ENCODE data around the gene DUS1L.

Gene DUS1L

GRCh38 chr17:82079001-82079677 lies 13.5 kb upstream of the DUS1L start:
- no peaks in the 10 kb centered on the region for H3K79me2 ChIP-seq (ENCODE audit: control insufficient read depth, insufficient read depth, low read length, poor library complexity)
- no peaks in the 10 kb centered on the region for H3K27me3 ChIP-seq (ENCODE audit: insufficient read depth, low read length)
- no peaks in the 10 kb centered on the region for H3K4me1 ChIP-seq (ENCODE audit: control insufficient read depth in 1 of 2, insufficient read depth in 2 of 2, low read length in 2 of 2)
- H3K36me3 ChIP-seq (ENCODE audit: control insufficient read depth in 1 of 2, insufficient read depth in 2 of 2, low read length in 2 of 2) = peaks cover 66 to 68% of the 10 kb centered on the region in 2 experiments
- H3K18ac ChIP-seq (ENCODE audit: low read length) = no peak overlapping the region
- H3K23ac ChIP-seq (ENCODE audit: low read length) = no peak overlapping the region
- no peak overlapping the region for H2AFZ ChIP-seq (ENCODE audit: insufficient read depth, low read length, poor library complexity)
- no peak overlapping the region for H3K9ac ChIP-seq (ENCODE audit: low read length)
- H2BK12ac ChIP-seq (ENCODE audit: low read length) = no peak overlapping the region
- H3K27ac ChIP-seq (ENCODE audit: low read depth, low read length) = no peak overlapping the region
- DNase-seq = no peak
- no peak overlapping the region for H2AK5ac ChIP-seq (ENCODE audit: low read length)
- H3K4ac ChIP-seq (ENCODE audit: low read depth, low read length) = no peak overlapping the region
- H3K4me2 ChIP-seq (ENCODE audit: low read length) = no peak overlapping the region
- no peaks in the 10 kb centered on the region for H3K79me1 ChIP-seq (ENCODE audit: low read length)
- H2BK120ac ChIP-seq (ENCODE audit: insufficient read depth, low read length, poor library complexity) = no peak overlapping the region
- H2BK5ac ChIP-seq (ENCODE audit: low read depth, low read length, poor library complexity) = no peak overlapping the region
- H4K91ac ChIP-seq (ENCODE audit: low read depth, low read length) = no peak overlapping the region
- no peak overlapping the region for H4K12ac ChIP-seq (ENCODE audit: low read depth, low read length)
- no peak overlapping the region for H3K4me3 ChIP-seq (ENCODE audit: low read depth, low read length)
- H3K9me3 ChIP-seq (ENCODE audit: insufficient read depth, low read depth, low read length) = peaks cover 4% of the 10 kb centered on the region
- no peak overlapping the region for H4K8ac ChIP-seq (ENCODE audit: low read depth, low read length)
- H3K14ac ChIP-seq (ENCODE audit: low read length) = no peak overlapping the region
- no CpG with 5 or more reads among the region's 47 CpGs for WGBS (ENCODE audit: extremely low coverage, insufficient coverage, insufficient read length)

- Histone ChIP-seq H3K14ac (ENCODE audit: low read length) (no peak overlapping the region), H3K79me1 (ENCODE audit: low read length) (no peaks in the 10 kb centered on the region), H3K4me1 (ENCODE audit: control insufficient read depth in 1 of 2, insufficient read depth in 2 of 2, low read length in 2 of 2) (no peaks in the 10 kb centered on the region), H2AFZ (ENCODE audit: insufficient read depth, low read length, poor library complexity) (no peak overlapping the region), H2AK5ac (ENCODE audit: low read length) (no peak overlapping the region), H3K23ac (ENCODE audit: low read length) (no peak overlapping the region), H2BK120ac (ENCODE audit: insufficient read depth, low read length, poor library complexity) (no peak overlapping the region), H4K12ac (ENCODE audit: low read depth, low read length) (no peak overlapping the region), H3K79me2 (ENCODE audit: control insufficient read depth, insufficient read depth, low read length, poor library complexity) (no peaks in the 10 kb centered on the region), H3K9ac (ENCODE audit: low read length) (no peak overlapping the region), H4K8ac (ENCODE audit: low read depth, low read length) (no peak overlapping the region), H3K36me3 (ENCODE audit: control insufficient read depth in 1 of 2, insufficient read depth in 2 of 2, low read length in 2 of 2) (peaks cover 59 to 61% of the 10 kb centered on the region in 2 experiments), H3K4me3 (ENCODE audit: low read depth, low read length) (no peak overlapping the region), H3K4me2 (ENCODE audit: low read length) (no peak overlapping the region), H2BK5ac (ENCODE audit: low read depth, low read length, poor library complexity) (no peak overlapping the region), H4K91ac (ENCODE audit: low read depth, low read length) (no peak overlapping the region), H3K4ac (ENCODE audit: low read depth, low read length) (no peak overlapping the region), H3K27ac (ENCODE audit: low read depth, low read length) (no peak overlapping the region), H3K9me3 (ENCODE audit: insufficient read depth, low read depth, low read length) (peaks cover 4% of the 10 kb centered on the region), H3K27me3 (ENCODE audit: insufficient read depth, low read length) (no peaks in the 10 kb centered on the region), H3K18ac (ENCODE audit: low read length) (no peak overlapping the region), H2BK12ac (ENCODE audit: low read length) (no peak overlapping the region)
- WGBS (ENCODE audit: extremely low coverage, insufficient coverage, insufficient read length) = no CpG with 5 or more reads among the region's 18 CpGs
- DNase-seq = no peak
Measured at GRCh38 chr17:82078433-82078832, 12.8 kb upstream of the DUS1L start.

GRCh38 chr17:82077617-82078358 lies 12.2 kb upstream of the DUS1L start:
- DNase-seq = peak in 1 of 2 donors; percentile 50
- Histone ChIP-seq H2BK120ac (ENCODE audit: insufficient read depth, low read length, poor library complexity) (no peak overlapping the region), H2AFZ (ENCODE audit: insufficient read depth, low read length, poor library complexity) (no peak overlapping the region), H3K14ac (ENCODE audit: low read length) (no peak overlapping the region), H3K23ac (ENCODE audit: low read length) (no peak overlapping the region), H3K4me2 (ENCODE audit: low read length) (no peak overlapping the region), H2BK5ac (ENCODE audit: low read depth, low read length, poor library complexity) (no peak overlapping the region), H4K91ac (ENCODE audit: low read depth, low read length) (no peak overlapping the region), H3K27me3 (ENCODE audit: insufficient read depth, low read length) (no peaks in the 10 kb centered on the region), H3K4me3 (ENCODE audit: low read depth, low read length) (no peak overlapping the region), H4K12ac (ENCODE audit: low read depth, low read length) (no peak overlapping the region), H2AK5ac (ENCODE audit: low read length) (no peak overlapping the region), H3K4me1 (ENCODE audit: control insufficient read depth in 1 of 2, insufficient read depth in 2 of 2, low read length in 2 of 2) (no peaks in the 10 kb centered on the region), H3K9ac (ENCODE audit: low read length) (no peak overlapping the region), H3K79me2 (ENCODE audit: control insufficient read depth, insufficient read depth, low read length, poor library complexity) (no peaks in the 10 kb centered on the region), H4K8ac (ENCODE audit: low read depth, low read length) (no peak overlapping the region), H2BK12ac (ENCODE audit: low read length) (no peak overlapping the region), H3K27ac (ENCODE audit: low read depth, low read length) (no peak overlapping the region), H3K36me3 (ENCODE audit: control insufficient read depth in 1 of 2, insufficient read depth in 2 of 2, low read length in 2 of 2) (peaks cover 52 to 55% of the 10 kb centered on the region in 2 experiments), H3K4ac (ENCODE audit: low read depth, low read length) (no peak overlapping the region), H3K18ac (ENCODE audit: low read length) (no peak overlapping the region), H3K9me3 (ENCODE audit: insufficient read depth, low read depth, low read length) (peaks cover 4% of the 10 kb centered on the region), H3K79me1 (ENCODE audit: low read length) (no peaks in the 10 kb centered on the region)
- WGBS (ENCODE audit: extremely low coverage, insufficient coverage, insufficient read length) = no CpG with 5 or more reads among the region's 28 CpGs

- WGBS (ENCODE audit: extremely low coverage, insufficient coverage, insufficient read length) = no CpG with 5 or more reads among the region's 21 CpGs
- no peak overlapping the region for H3K27ac ChIP-seq (ENCODE audit: low read depth, low read length)
- no peak overlapping the region for H3K14ac ChIP-seq (ENCODE audit: low read length)
Measured at GRCh38 chr17:82076785-82077591, 11.4 kb upstream of the DUS1L start.

More at GRCh38 chr17:82076785-82077591, 11.4 kb upstream of the DUS1L start:
- Histone ChIP-seq H2BK12ac (ENCODE audit: low read length) (no peak overlapping the region), H3K23ac (ENCODE audit: low read length) (no peak overlapping the region), H3K79me2 (ENCODE audit: control insufficient read depth, insufficient read depth, low read length, poor library complexity) (no peaks in the 10 kb centered on the region), H3K4me3 (ENCODE audit: low read depth, low read length) (no peak overlapping the region), H3K27me3 (ENCODE audit: insufficient read depth, low read length) (no peaks in the 10 kb centered on the region), H3K4me1 (ENCODE audit: control insufficient read depth in 1 of 2, insufficient read depth in 2 of 2, low read length in 2 of 2) (no peaks in the 10 kb centered on the region), H2AFZ (ENCODE audit: insufficient read depth, low read length, poor library complexity) (no peak overlapping the region), H4K12ac (ENCODE audit: low read depth, low read length) (no peak overlapping the region), H4K8ac (ENCODE audit: low read depth, low read length) (no peak overlapping the region), H2AK5ac (ENCODE audit: low read length) (no peak overlapping the region), H3K9ac (ENCODE audit: low read length) (no peak overlapping the region), H3K9me3 (ENCODE audit: insufficient read depth, low read depth, low read length) (peaks cover 4% of the 10 kb centered on the region), H3K79me1 (ENCODE audit: low read length) (no peaks in the 10 kb centered on the region), H3K4ac (ENCODE audit: low read depth, low read length) (no peak overlapping the region), H2BK5ac (ENCODE audit: low read depth, low read length, poor library complexity) (no peak overlapping the region), H3K36me3 (ENCODE audit: control insufficient read depth in 1 of 2, insufficient read depth in 2 of 2, low read length in 2 of 2) (peaks cover 44 to 47% of the 10 kb centered on the region in 2 experiments), H3K4me2 (ENCODE audit: low read length) (no peak overlapping the region), H2BK120ac (ENCODE audit: insufficient read depth, low read length, poor library complexity) (no peak overlapping the region), H3K18ac (ENCODE audit: low read length) (no peak overlapping the region), H4K91ac (ENCODE audit: low read depth, low read length) (no peak overlapping the region)
- no peak for DNase-seq
